Measurements from ENCODE around the gene DCBLD2.

GRCh38 chr3:98796334-98796733 lies 105.2 kb downstream of the DCBLD2 start:
- TF ChIP-seq CTCF (IDR thresholded peaks at IDR 0.05; ENCODE audit: low read depth, low read length) (no peak), EZH2phosphoT487 (IDR thresholded peaks at IDR 0.05; ENCODE audit: low read depth) (no peak)

Data from OCI-LY3 (cell line).